GM23248 (cell line): ENCODE results near the gene VRK1.

Source experiments
- EZH2 ChIP-seq: fragments of 200-600 bp; sonication (generic); IDR thresholded peaks from 2 replicates; pipeline ENCODE4 v1.6.1; 2018; ENCODE audit warnings: antibody characterized with exemption, mild to moderate bottlenecking; ENCODE audit not compliant: insufficient read depth, poor library complexity, severe bottlenecking
- EZH2phosphoT487 ChIP-seq: fragments of 200-600 bp; sonication (generic); IDR thresholded peaks from 2 replicates; pipeline ENCODE4 v1.6.1; 2018; ENCODE audit warnings: antibody characterized with exemption, moderate library complexity, mild to moderate bottlenecking, low read depth; ENCODE audit not compliant: insufficient read depth

DNA sequence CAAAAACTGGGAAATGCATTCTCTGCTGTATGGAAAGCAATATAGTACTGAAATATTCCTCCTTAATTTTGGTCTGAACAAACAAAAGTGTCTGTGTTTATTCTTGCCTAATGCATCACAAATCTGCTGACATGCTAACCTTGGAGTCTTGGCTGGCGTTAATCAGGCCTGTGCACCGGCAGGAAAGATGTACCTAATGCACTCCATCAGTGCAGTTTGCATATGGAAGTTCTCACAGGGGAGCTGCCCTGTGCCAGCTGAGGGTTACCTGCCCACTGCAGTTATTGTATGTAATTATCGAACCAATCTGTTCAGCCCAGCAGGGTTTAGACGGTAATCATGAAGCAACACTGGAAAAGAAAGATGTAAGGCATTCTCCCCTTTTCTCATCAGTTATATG is 76.9 kb downstream of the VRK1 start:
- no peak for TF ChIP-seq EZH2
- TF ChIP-seq EZH2phosphoT487: no peak
